Effector CD8-positive, alpha-beta T cell (primary cell): ENCODE results near the gene BABAM2.

Experiments used
- DNase-seq: peaks from one replicate; lab custom pipeline; 2025; lab: John Stamatoyannopoulos, UW

BABAM2 gene

GRCh38 chr2:28202719-28203118 lies 312.2 kb downstream of the BABAM2 start:
- no peak for DNase-seq

- DNase-seq = no peak
Observed at GRCh38 chr2:28206762-28207161, 316.2 kb downstream of the BABAM2 start.

GRCh38 chr2:28209261-28209691 lies 318.7 kb downstream of the BABAM2 start:
- DNase-seq = no peak

- no peak for DNase-seq
Observed at GRCh38 chr2:28209864-28210263, 319.3 kb downstream of the BABAM2 start.

- DNase-seq = no peak
Observed at GRCh38 chr2:28210535-28210934, 320.0 kb downstream of the BABAM2 start.

DNA sequence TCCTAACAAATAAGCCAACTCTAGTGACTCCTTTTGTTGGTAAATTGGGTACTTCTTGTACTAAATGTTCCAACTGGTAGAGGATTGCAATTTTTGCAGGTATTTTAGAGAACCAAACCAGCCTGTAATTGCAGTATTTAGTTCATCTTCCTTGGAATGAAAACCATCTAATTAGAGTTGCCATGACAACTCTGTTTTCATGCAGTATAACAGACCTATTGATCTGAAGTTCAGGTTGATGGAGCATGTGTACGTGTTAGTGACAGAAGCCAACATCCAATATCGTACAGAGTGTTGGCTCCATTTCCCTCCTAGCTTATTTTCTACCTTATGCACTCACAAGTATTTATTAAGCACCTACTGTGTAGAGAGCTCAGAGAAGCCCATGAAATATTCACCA lies 325.8 kb downstream of the BABAM2 start:
- DNase-seq = no peak

DNA sequence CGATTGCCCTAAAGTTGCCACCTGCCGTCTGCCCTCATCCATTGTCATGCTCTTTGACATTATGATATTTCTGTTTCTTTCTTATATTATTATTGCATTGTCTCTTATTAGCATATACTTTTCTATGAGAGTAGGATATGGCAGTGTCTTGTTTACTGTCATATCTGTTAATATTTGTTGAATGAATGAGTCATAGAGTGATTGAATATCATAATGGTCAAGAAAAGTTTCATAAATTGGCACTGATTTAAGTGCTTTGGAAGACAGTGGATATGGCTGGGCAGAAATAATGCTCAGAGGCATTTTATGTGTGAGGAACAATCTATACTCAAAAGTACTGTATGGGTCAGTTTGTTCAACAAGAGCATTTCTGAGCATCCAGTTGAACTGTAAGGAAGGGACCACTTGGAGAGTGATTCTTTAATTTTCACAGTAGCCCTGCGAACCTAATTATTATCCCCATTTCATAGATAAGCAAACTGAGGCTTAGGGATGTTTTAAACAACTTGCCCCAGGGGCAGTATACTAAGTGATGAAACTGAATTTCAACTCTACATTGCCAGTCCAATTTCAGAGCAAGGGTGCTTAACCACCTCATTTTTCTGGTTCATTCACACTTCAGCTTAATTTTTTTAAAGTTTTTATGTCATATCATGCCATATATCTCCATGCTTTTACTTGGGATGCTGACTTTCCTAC lies 326.7 kb downstream of the BABAM2 start:
- no peak for DNase-seq

GRCh38 chr2:28219138-28219537 lies 328.6 kb downstream of the BABAM2 start:
- DNase-seq = no peak

- DNase-seq = no peak
Observed at GRCh38 chr2:28219758-28220368, 329.3 kb downstream of the BABAM2 start.

DNA sequence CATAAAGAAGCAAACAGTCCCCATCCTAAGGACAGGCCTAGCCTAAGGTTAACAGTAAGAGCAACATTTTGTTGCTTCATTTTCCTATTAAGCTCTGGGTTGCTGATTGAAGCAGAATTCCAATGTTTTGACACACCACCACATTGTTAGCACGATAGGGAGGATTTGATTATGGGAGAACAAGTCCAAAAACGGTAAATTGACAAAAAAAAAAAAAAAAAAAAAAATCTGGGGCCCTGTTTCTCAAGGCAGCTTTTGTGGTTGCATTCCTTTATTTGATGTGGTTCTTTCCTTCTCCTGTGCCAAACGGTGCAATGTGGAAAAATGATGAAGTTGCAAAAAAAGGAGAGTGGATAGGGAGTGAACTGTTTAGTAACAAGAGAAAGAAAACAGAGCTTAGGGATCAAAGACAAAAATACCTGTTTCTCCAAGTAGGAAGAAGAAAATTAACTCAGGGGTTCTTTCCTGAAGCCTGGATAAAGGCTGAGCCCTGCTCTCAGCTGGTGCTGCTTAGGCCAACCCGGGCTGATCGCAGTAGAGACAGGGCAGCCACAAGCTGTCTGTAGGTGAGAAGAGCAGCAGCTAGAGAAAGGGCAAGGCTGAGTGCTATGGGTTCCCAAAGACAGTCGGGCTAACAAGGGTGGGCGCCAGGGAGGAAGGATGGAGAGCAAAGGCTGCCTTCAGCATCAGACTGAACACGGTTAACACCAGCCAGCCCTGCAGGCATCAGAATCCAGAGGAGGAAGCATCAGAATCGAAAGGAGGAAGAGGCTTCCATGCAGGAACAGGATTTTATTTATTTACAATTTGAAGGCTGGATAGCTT lies 334.3 kb downstream of the BABAM2 start:
- no peak for DNase-seq

DNA sequence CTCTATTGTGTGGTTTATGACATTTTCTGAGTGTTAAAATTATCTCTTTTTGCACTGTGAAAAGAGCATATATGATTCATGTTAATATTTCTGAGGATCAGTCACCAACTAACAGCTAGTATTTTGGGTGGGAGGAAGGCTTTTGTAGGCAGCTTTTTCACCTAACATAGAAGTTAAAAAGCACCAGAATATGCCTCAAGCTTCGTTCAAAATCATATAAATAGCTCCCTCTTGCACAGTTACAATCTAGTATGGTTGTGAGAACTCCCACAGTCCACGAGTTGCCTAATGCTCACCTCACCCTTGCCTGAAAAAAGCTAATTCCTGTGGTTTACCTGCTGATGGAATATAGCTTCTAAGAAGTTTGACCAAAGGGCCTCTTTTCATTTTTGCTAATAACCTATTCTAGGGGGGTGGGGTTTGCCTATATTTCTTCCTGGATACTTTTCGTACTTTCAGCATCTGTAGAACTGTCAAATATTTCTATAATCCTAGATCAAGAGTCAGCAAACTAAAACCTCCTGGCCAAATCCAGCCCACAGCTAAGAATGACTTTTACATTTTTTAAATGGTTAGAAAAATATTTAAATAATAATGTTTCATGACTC lies 335.0 kb downstream of the BABAM2 start:
- no peak for DNase-seq

- no peak for DNase-seq
Observed at GRCh38 chr2:28226558-28226957, 336.0 kb downstream of the BABAM2 start.

DNA sequence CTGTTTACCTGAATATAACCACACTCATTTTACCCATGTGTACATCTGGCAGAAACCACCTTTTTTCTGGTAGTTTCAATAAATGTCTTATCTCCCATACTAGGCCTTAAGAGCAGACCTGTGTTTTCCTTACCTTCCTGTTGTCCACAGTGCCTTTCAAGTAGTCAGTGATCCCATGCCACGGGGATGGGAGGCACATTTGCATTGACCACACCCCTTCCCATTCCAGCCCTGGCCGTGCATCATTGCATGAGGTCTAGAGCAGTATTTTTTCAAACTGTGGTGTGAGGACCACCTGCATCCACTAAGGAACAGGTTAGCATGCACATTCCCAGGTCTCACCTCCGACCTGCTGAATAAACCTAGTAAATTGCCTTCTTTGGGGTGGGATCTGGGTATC lies 337.0 kb downstream of the BABAM2 start:
- no peak for DNase-seq

DNA sequence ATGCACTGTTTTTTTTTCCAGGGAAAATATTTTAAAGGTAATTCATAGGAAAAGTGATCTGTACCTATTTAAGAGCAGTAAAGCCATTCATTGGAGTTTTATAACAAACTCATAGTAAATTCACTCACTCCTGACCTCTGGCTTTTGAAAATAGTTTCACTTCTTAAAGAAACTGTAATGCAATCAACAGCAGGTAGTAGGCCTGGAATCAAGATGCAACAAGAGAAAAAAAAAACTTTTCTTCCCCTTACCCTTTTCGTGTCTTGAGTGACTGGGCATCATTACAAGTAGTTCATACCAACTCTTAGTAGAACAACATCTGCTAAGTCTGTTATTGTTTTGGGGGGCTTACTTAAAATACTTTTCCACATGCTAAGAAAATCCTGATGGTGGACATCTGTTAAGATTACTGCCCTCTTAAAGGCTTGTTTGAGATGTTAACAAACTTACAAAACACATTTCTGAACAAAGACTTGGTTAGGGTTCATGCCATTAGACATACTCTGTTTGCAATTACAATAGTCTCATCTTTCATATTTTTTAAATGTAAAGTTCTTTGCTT lies 338.0 kb downstream of the BABAM2 start:
- DNase-seq = no peak

DNA sequence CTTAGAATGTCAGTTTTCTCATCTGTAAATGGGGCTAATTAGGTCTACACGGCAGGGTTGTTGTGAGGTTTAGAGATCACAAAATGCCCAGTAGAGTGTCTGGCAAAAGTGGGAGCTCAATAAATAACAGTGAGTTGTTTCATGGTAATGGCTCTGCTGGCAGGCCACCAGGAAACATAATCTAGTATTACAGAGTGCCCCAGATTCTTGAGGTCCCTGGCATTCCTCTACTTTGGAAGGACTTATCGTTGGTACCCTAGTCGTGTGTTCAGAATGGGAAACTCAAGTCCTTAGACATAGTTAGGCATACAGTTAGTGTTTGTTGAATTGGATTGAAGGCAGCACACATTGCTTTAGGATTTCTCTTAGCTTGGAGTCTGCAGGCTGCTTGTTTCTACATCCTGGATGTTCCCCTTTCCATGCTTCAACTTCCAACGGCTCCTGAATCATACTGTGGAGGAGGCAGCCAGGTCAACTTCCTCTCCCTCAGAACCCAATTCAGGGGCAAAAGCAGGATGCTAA lies 340.6 kb downstream of the BABAM2 start:
- no peak for DNase-seq

DNA sequence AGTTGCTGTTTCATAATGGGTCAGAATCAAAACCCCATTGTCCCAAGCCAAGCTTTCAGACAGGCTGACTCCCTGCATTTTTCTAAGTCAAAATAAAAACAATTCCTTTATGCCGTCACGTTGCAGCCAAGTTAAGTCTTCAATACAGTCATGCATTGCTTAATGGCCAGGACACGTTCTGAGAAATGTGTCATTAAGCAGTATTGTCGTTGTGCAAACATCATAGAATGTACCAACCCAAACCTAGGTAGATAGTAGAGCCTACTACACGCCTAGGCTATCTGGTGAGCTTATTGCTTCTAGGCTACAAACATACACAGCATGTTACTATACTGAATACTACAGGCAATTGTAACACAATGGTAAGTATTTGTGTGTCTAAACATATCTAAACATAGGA lies 341.8 kb downstream of the BABAM2 start:
- no peak for DNase-seq

DNA sequence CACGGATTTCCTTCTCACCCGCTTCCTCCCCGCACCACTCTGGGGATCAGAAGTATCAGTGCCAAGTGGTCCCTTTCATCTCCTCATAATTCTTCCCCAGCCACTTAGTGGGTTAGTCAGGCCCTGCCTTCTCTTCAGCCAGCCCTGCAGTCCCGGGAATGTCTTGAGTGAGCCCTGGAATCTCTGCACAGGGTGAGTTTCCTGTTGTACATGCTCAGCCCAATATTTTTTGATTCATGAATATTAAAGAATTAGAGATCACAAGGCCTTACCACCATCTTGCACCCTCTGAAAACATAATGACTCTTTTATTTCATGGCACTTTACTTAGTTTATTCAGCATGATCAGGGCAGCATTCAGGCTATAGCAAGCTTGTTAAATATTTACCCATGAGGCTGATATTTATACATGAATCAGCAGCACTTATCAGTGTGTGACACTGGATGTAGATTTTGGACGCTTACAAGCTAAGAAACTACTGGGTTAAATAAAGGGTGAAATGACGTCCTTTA lies 342.7 kb downstream of the BABAM2 start:
- DNase-seq = no peak

DNA sequence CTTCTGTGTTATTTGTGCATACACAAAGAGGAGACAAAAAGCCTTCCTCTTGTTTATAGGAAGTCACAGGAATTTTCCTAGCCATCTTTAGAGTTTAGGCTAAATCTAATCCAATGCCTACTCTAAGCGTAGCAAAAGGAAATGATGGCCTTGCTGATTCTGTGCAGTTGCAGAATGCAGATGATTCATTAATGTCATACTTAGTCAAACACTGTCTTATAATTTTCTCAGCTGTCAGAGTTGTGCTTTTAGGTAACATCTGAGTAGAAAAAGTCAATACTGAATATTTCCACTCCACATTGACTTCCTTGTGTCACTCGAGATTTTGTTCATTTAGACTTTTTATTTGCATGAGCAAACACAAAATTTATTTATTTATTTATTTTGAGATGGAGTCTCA lies 344.3 kb downstream of the BABAM2 start:
- DNase-seq = no peak

DNA sequence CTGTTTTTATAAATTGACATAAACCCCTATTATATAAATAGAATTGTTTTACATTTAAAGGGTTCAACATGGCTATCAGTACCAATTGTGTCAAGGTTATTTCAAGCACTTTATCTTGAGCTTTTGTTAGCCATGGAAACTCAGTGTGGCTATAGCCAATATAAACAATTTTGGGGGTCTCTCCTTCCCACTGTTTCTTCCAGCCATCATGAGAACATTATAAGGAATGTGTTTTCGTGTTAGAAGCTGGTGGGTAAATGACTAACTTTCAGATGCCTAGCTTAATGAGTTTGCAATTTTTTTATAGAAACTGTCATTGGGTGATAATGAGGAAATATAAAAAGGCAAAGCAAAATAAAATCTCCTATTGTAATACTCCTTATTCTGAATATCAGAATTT lies 348.7 kb downstream of the BABAM2 start:
- no peak for DNase-seq

DNA sequence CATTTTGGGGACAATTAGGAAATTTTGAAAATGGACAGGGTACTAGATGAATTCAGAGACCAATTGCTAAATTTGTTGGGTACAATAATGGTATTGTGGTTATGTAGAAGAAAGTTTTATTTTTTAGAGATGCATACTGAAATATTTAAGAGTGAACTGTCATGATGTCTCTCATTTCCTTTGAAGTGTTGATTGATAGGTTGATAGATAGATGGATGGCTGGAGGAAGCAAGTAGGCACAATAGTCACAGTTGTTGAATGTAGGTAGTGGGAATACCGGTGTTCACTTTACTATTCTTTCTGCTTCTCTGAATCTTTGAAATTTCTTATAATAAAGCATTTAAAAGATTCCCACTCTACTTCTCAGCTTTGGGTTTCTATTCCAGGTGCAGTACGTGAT lies 350.4 kb downstream of the BABAM2 start:
- no peak for DNase-seq

DNA sequence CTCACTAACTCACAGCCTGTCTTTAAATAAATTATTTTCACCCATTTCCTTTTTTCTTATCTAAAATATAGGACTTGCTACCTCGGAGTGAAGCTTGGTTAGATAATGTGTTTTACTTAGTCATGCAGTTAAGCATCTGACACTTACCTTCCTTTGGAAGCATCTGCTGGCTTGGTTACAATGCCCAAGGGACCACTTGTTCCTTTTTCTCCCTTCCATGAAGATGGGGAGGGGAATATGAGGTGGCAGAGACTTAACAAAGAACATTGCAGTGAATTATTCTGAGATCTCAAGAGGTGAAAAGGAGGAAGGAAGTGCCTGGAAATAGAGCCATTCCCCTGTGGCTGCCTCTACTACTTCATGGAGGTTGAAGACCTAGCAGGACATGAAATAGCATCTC lies 356.8 kb downstream of the BABAM2 start:
- DNase-seq = no peak

GRCh38 chr2:28247734-28248133 lies 357.2 kb downstream of the BABAM2 start:
- no peak for DNase-seq
